Activated CD8-positive, alpha-beta memory T cell treated with anti-CD3 and anti-CD28 coated beads for 24 hours (primary cell): Measurements from ENCODE around the gene COLEC11.
"Not testable (repeated sequence)": the region's sequence is repeated elsewhere in the genome, so short reads cannot be mapped to it uniquely, and the experiment has no call there.

Experiments
- DNase-seq: peaks from one replicate; pipeline ENCODE4 v3.0.0-alpha.2; 2020

COLEC11 gene

GRCh38 chr2:3594493-3595281, at the start of gene COLEC11:
Gene COLEC11, plus strand, starts transcription at chr2:3595112. Its CDS starts 9,229 bp downstream, at chr2:3604341.
- DNase-seq = peak; percentile 41

- no peak for DNase-seq
These were observed 49.0 kb upstream of the COLEC11 start for GRCh38 chr2:3545788-3546478.

- DNase-seq = no peak
These were observed 47.0 kb upstream of the COLEC11 start for GRCh38 chr2:3547915-3548314.

GRCh38 chr2:3553946-3554345, 41.0 kb upstream of the COLEC11 start:
- no peak for DNase-seq

- DNase-seq = no peak
These were observed 37.2 kb upstream of the COLEC11 start for GRCh38 chr2:3557639-3558204.

- DNase-seq = peak; percentile 100
These were observed 36.5 kb upstream of the COLEC11 start, which contains the start of gene RNASEH1 for GRCh38 chr2:3558205-3559014. Gene RNASEH1, minus strand, starts transcription at chr2:3558333. Its CDS starts 73 bp downstream, at chr2:3558260.

- no peak for DNase-seq
These were observed 31.4 kb upstream of the COLEC11 start for GRCh38 chr2:3563521-3563976.

- DNase-seq = no peak
These were observed 29.8 kb upstream of the COLEC11 start for GRCh38 chr2:3565117-3565516.

- no peak for DNase-seq
These were observed 28.1 kb upstream of the COLEC11 start for GRCh38 chr2:3566806-3567205.

- DNase-seq = not testable (repeated sequence)
These were observed 25.3 kb upstream of the COLEC11 start for GRCh38 chr2:3569656-3570055.

GRCh38 chr2:3571284-3571683, 23.6 kb upstream of the COLEC11 start:
- no peak for DNase-seq

- no peak for DNase-seq
These were observed 22.3 kb upstream of the COLEC11 start for GRCh38 chr2:3572620-3573019.

- DNase-seq = no peak
These were observed 20.8 kb upstream of the COLEC11 start for GRCh38 chr2:3574155-3574554.

GRCh38 chr2:3575534-3576262, 19.2 kb upstream of the COLEC11 start:
- peak; percentile 77 for DNase-seq

- not testable (repeated sequence) for DNase-seq
These were observed 18.7 kb upstream of the COLEC11 start for GRCh38 chr2:3576263-3576630.

GRCh38 chr2:3578987-3579386, 15.9 kb upstream of the COLEC11 start:
- no peak for DNase-seq

- no peak for DNase-seq
These were observed 14.5 kb upstream of the COLEC11 start for GRCh38 chr2:3580449-3580848.

GRCh38 chr2:3581367-3582262, 13.3 kb upstream of the COLEC11 start:
- DNase-seq = no peak

GRCh38 chr2:3584076-3584475, 10.8 kb upstream of the COLEC11 start:
- DNase-seq = no peak

GRCh38 chr2:3584608-3585260, 10.2 kb upstream of the COLEC11 start:
- DNase-seq = no peak
